Erythroblast (primary cell): ENCODE measurements around the gene ZNF207.

ENCODE experiments used
- GATA1 ChIP-seq: IDR thresholded peaks from 2 replicates; pipeline ENCODE4 v1.6.1; 2011; ENCODE audit warnings: low read depth, mild to moderate bottlenecking, control low read depth, low read length, moderate library complexity
- POLR2A ChIP-seq: IDR thresholded peaks from 2 replicates; pipeline ENCODE4 v1.6.1; 2011; ENCODE audit warnings: mild to moderate bottlenecking, low read length

- TF ChIP-seq POLR2A (no peak), GATA1 (no peak)
These were observed 76.9 kb downstream of the ZNF207 start for GRCh38 chr17:32426894-32427293.
